PC-9 (cell line): ENCODE results near the gene RUNX1. TPM values are rescaled to one million over a fixed set of nuclear protein-coding genes. Genes with fewer than 3 reads are reported as not detected.

Experiments
- BruUV-seq: library from RNA; stranded (reverse); fragments of 400-500 nt; replicated peaks from 2 replicates; lab custom pipeline; 2021; lab: Mats Ljungman, UMichigan
- CTCF ChIA-PET: fragments of 300-600 bp; sonication (Branson Sonifier 250); formaldehyde crosslinking; loops from one replicate; lab custom pipeline; 2022; ENCODE audit warnings: antibody characterized with exemption; lab: Charles Lee
- POLR2A ChIA-PET: fragments of 300-600 bp; sonication (Branson Sonifier 250); formaldehyde crosslinking; loops from one replicate; lab custom pipeline; 2022; ENCODE audit warnings: antibody characterized with exemption; ENCODE audit not compliant: unreplicated experiment; lab: Charles Lee
- DNase-seq, 2 experiments: peaks; one replicate each; pipeline versions ENCODE4 v3.0.0 to v3.0.0-alpha.2; 2015 to 2022; ENCODE audit warnings: mixed read lengths in 1 of 2
- H2AFZ ChIP-seq: fragments of 200-600 bp; sonication (generic); 2 replicates; pipeline ENCODE4 v1.8.1; 2017; ENCODE audit warnings: antibody characterized with exemption
- H3F3A ChIP-seq: fragments of 200-600 bp; sonication (generic); 2 replicates; pipeline ENCODE4 v1.8.1; 2017; ENCODE audit warnings: antibody characterized with exemption, mild to moderate bottlenecking, low read depth; ENCODE audit not compliant: insufficient read depth
- H3K27ac ChIP-seq: fragments of 200-600 bp; sonication (generic); 2 replicates; pipeline ENCODE4 v1.6.1; 2016; ENCODE audit warnings: mixed run types
- H3K27me3 ChIP-seq: fragments of 200-600 bp; sonication (generic); 2 replicates; pipeline ENCODE4 v1.6.1; 2016; ENCODE audit warnings: low read depth, mixed run types; ENCODE audit not compliant: insufficient read depth
- H3K36me3 ChIP-seq: fragments of 200-600 bp; sonication (generic); 2 replicates; pipeline ENCODE4 v1.6.1; 2016; ENCODE audit warnings: low read depth, mixed run types
- H3K4me1 ChIP-seq: fragments of 200-600 bp; sonication (generic); replicated peaks from 2 replicates; pipeline ENCODE4 v1.6.1; 2016; ENCODE audit warnings: mixed run types; ENCODE audit not compliant: insufficient read depth
- H3K4me2 ChIP-seq: fragments of 200-600 bp; sonication (generic); 2 replicates; pipeline ENCODE4 v1.6.1; 2017; ENCODE audit warnings: mixed run types
- H3K4me3 ChIP-seq: fragments of 200-600 bp; sonication (generic); 2 replicates; pipeline ENCODE4 v1.6.1; 2016; ENCODE audit warnings: mixed run types
- H3K79me2 ChIP-seq: fragments of 200-600 bp; sonication (generic); 2 replicates; pipeline ENCODE4 v1.6.1; 2017; ENCODE audit warnings: low read depth, mixed run types
- H3K9me2 ChIP-seq: fragments of 200-600 bp; sonication (generic); 2 replicates; pipeline ENCODE4 v1.8.1; 2017; ENCODE audit warnings: mild to moderate bottlenecking; ENCODE audit not compliant: insufficient read depth
- H3K9me3 ChIP-seq: fragments of 200-600 bp; sonication (generic); 2 replicates; pipeline ENCODE4 v1.8.1; 2016; ENCODE audit warnings: low read depth; ENCODE audit not compliant: insufficient read depth
- H4K20me1 ChIP-seq: fragments of 200-600 bp; sonication (generic); 2 replicates; pipeline ENCODE4 v1.8.1; 2017; ENCODE audit not compliant: insufficient read depth
- EZH2 ChIP-seq: fragments of 200-600 bp; sonication (generic); IDR thresholded peaks from 2 replicates; pipeline ENCODE4 v1.8.0; 2017; ENCODE audit warnings: antibody characterized with exemption, low read depth
- intact Hi-C: fragments of 100-400 bp; cut with micrococcal nuclease; formaldehyde crosslinking; loops from one replicate; pipeline ENCODE4 v1.10.0; 2022; ENCODE audit not compliant: unreplicated experiment
- total RNA-seq: library from RNA; stranded (reverse); gene quantifications from 2 replicates; pipeline ENCODE4 v1.2.3, GENCODE V29; 2021
- TF ChIP-seq, protein P1 (sequence below): fragments of 200-600 bp; sonication (generic); conservative IDR thresholded peaks from 2 replicates; pipeline ENCODE4 v1.6.1; 2017; ENCODE audit warnings: mixed run types, antibody characterized with exemption, mild to moderate bottlenecking, moderate library complexity

Gene RUNX1
- total RNA-seq, 1 experiment from 2014 or later, result 58.5 TPM

DNA sequence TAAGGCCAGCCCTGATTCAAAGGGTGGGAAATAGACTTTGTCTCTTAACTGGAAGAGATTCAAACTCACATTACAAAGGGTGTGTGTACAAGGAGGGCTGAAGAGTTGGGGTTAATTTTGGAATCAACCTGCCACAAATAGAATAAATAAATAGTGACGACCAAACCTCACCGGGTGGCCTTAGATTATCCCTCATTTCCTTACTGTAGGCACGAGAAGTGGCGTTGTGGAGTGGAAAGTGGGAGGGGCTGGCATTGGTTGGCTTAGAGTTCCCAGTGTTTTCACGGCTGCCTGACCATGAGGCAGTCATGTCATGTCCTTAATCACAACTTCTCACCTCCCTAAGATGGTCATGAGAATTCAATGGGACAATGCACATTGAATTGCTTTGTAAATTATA, 21.3 kb upstream of the RUNX1 start:
- DNase-seq, result no peak
- Histone ChIP-seq H3K79me2 (no peaks in the 10 kb centered on the region), H3K4me2 (no peak overlapping the region), H3K4me1 (no peaks in the 10 kb centered on the region), H3K4me3 (no peak overlapping the region), H3K36me3 (no peaks in the 10 kb centered on the region), H3K27me3 (no peaks in the 10 kb centered on the region), H3K9me3 (no peaks in the 10 kb centered on the region), H4K20me1 (no peaks in the 10 kb centered on the region), H2AFZ (no peak overlapping the region), H3K9me2 (no peaks in the 10 kb centered on the region), H3K27ac (no peak overlapping the region), H3F3A (no peaks in the 10 kb centered on the region)
- intact Hi-C loops, result no loop called here
- BruUV-seq, result no TSS peak
- TF ChIP-seq EZH2, result no peak
- TF ChIP-seq, protein P1, sequence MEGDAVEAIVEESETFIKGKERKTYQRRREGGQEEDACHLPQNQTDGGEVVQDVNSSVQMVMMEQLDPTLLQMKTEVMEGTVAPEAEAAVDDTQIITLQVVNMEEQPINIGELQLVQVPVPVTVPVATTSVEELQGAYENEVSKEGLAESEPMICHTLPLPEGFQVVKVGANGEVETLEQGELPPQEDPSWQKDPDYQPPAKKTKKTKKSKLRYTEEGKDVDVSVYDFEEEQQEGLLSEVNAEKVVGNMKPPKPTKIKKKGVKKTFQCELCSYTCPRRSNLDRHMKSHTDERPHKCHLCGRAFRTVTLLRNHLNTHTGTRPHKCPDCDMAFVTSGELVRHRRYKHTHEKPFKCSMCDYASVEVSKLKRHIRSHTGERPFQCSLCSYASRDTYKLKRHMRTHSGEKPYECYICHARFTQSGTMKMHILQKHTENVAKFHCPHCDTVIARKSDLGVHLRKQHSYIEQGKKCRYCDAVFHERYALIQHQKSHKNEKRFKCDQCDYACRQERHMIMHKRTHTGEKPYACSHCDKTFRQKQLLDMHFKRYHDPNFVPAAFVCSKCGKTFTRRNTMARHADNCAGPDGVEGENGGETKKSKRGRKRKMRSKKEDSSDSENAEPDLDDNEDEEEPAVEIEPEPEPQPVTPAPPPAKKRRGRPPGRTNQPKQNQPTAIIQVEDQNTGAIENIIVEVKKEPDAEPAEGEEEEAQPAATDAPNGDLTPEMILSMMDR, result no peak
- ChIA-PET POLR2A (no interaction called here), CTCF (no interaction called here)

DNA sequence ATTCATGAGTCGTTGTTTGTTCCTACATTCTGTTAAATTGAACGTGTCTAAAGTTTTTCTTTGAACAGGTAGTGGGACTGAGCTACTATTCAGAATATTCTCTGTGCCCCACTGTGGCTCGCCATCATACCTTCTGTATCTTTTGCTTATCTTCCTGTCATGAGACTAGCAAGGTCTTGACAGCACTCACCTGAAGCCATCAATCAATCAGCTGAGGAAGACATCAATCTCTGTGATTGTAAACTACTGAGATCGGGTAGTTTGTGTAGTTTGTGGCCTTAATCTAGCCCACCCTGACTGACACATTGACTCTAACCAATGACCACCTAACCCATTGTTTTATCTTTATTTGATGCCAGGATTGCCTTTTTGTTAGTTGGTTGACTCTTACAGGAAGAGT, 17.7 kb upstream of the RUNX1 start:
- H4K20me1 ChIP-seq, result no peaks in the 10 kb centered on the region
- H3K4me1 ChIP-seq, result peaks cover 14% of the 10 kb centered on the region
- H3K36me3 ChIP-seq, result no peaks in the 10 kb centered on the region
- H3K4me2 ChIP-seq, result no peak overlapping the region
- H3K27me3 ChIP-seq, result no peaks in the 10 kb centered on the region
- H3K27ac ChIP-seq, result no peak overlapping the region
- no peaks in the 10 kb centered on the region for H3K9me2 ChIP-seq
- TF ChIP-seq, protein P1, result no peak
- no peak for TF ChIP-seq EZH2
- ChIA-PET POLR2A (interaction anchor here (0.6 kb wide), 1 partner anchor 165 kb away, joined by 3 read pairs; no protein-coding TSS in a partner anchor), CTCF (no interaction called here)
- no peak overlapping the region for H3K4me3 ChIP-seq
- no peak for DNase-seq
- H3K9me3 ChIP-seq, result no peaks in the 10 kb centered on the region
- no peaks in the 10 kb centered on the region for H3K79me2 ChIP-seq
- no peaks in the 10 kb centered on the region for H3F3A ChIP-seq
- intact Hi-C loops, result no loop called here
- no TSS peak for BruUV-seq
- no peak overlapping the region for H2AFZ ChIP-seq

DNA sequence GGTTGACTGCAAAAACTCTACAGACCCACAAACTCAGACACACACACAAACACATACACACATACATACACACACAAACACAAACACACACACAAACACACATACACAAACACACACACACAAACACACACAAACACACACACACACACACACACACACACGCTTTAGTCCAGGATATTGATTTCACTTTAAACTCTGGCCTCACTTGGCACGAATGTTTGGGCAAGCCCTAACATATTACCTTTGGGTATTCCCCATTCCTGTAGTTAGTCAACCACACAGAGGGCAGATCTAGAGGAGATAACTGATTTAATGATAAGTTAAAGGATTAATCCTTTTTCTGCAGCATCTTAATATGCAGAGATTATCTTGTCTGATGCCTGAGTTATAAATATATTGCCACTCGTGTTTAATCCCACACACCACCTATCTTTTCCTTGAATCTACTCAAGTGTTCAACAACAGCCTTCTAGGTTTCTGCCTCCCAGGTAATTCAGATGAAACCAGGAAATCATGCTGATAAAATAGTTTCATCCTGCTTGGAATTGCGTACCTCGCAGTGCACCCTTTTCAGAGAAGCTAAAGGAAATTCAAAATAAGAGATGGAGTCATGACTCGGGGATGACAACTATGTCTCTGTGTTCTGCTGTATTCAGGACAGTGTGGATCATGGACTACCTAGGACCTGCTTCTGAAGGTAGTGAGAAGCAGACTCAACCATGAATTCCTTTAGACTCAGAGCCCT, 14.5 kb upstream of the RUNX1 start:
- H3K27me3 ChIP-seq, result no peaks in the 10 kb centered on the region
- H3K36me3 ChIP-seq, result no peaks in the 10 kb centered on the region
- ChIA-PET POLR2A (no interaction called here), CTCF (no interaction called here)
- no peaks in the 10 kb centered on the region for H3F3A ChIP-seq
- H3K79me2 ChIP-seq, result no peaks in the 10 kb centered on the region
- TF ChIP-seq, protein P1, result no peak
- no peak for TF ChIP-seq EZH2
- no peaks in the 10 kb centered on the region for H3K9me2 ChIP-seq
- no TSS peak for BruUV-seq
- no peaks in the 10 kb centered on the region for H4K20me1 ChIP-seq
- H3K9me3 ChIP-seq, result no peaks in the 10 kb centered on the region
- H3K4me1 ChIP-seq, result peaks cover 14% of the 10 kb centered on the region
- DNase-seq, result peak; percentile 5 to 80
- no peak overlapping the region for H3K4me3 ChIP-seq
- H2AFZ ChIP-seq, result no peak overlapping the region
- intact Hi-C loops, result no loop called here
- peak overlapping the region; percentile 69 for H3K27ac ChIP-seq
- peak overlapping the region; percentile 26 for H3K4me2 ChIP-seq
